ENCODE measurements around the gene RALGPS1. TPM values are rescaled to one million over a fixed set of nuclear protein-coding genes. Genes with fewer than 3 reads are reported as not detected.

The RALGPS1 gene
- polyA plus RNA-seq, 1 of the 3 experiments (the other 2 are of a cell fraction) = 3.9 TPM

DNA sequence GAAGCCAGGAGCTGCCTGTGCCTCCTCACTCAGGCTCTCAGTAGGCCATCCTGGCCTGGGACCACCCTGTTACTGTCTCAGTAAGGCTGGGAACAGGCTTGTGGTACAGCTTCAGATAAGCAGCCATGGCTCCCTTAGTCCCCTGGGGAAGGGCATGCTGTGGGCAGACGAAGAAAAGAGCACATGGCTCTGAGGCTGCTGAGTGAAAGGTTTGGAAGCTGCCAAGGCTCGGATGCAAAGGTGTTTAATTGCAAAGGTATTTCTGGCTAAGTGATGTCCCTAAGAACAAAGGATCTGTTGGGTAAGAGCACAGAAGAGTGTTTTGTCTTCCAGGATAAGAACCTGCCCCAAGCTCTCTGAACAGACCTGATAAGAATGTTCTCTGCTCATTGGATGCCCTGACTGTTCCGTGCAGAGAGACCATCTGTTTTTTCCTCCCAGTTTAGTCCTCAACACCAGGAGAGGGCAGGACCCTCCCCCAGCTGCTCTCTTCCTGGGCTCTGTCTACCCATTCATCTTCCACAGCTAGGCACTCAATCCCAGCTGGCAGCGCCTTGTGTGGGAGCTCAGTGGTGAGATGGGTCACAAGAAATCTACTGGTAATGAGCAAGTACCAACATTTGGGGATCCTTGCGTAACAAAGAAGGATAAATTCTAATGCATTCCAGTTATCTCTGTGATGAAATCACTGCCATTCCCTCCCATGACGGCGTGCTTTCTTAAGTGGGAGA, 190.2 kb downstream of the RALGPS1 start:
- POLR2A ChIA-PET = no interaction called here
- no peak overlapping the region for H3K4me2 ChIP-seq
- no peaks in the 10 kb centered on the region for H3K27me3 ChIP-seq (ENCODE audit: insufficient read depth)
- H3K4me3 ChIP-seq (ENCODE audit: low read depth in 2 of 2, low read length in 1 of 2) = no peak overlapping the region
- no peak for TF ChIP-seq TEAD4 (IDR thresholded peaks at IDR 0.05; ENCODE audit: borderline replicate concordance, insufficient read depth)
- TF ChIP-seq RXRA (IDR thresholded peaks at IDR 0.05; ENCODE audit: borderline replicate concordance, low read depth) = no peak
- TF ChIP-seq YY1 (IDR thresholded peaks at IDR 0.05; ENCODE audit: low read depth) = no peak
- no peak for TF ChIP-seq NRF1 (IDR thresholded peaks at IDR 0.05; ENCODE audit: low read depth, low read length)
- TF ChIP-seq, protein P1, sequence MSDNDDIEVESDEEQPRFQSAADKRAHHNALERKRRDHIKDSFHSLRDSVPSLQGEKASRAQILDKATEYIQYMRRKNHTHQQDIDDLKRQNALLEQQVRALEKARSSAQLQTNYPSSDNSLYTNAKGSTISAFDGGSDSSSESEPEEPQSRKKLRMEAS (IDR thresholded peaks at IDR 0.05; ENCODE audit: low read depth) = no peak
- no peak for TF ChIP-seq USF1 (IDR thresholded peaks at IDR 0.05; ENCODE audit: borderline replicate concordance, low read depth)
- no peak for TF ChIP-seq GABPA (IDR thresholded peaks at IDR 0.05; ENCODE audit: low read depth)
- TF ChIP-seq, protein P2, sequence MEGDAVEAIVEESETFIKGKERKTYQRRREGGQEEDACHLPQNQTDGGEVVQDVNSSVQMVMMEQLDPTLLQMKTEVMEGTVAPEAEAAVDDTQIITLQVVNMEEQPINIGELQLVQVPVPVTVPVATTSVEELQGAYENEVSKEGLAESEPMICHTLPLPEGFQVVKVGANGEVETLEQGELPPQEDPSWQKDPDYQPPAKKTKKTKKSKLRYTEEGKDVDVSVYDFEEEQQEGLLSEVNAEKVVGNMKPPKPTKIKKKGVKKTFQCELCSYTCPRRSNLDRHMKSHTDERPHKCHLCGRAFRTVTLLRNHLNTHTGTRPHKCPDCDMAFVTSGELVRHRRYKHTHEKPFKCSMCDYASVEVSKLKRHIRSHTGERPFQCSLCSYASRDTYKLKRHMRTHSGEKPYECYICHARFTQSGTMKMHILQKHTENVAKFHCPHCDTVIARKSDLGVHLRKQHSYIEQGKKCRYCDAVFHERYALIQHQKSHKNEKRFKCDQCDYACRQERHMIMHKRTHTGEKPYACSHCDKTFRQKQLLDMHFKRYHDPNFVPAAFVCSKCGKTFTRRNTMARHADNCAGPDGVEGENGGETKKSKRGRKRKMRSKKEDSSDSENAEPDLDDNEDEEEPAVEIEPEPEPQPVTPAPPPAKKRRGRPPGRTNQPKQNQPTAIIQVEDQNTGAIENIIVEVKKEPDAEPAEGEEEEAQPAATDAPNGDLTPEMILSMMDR (IDR thresholded peaks at IDR 0.05) = no peak
- TF ChIP-seq ELF1 (IDR thresholded peaks at IDR 0.05) = no peak
- TF ChIP-seq, protein P3, sequence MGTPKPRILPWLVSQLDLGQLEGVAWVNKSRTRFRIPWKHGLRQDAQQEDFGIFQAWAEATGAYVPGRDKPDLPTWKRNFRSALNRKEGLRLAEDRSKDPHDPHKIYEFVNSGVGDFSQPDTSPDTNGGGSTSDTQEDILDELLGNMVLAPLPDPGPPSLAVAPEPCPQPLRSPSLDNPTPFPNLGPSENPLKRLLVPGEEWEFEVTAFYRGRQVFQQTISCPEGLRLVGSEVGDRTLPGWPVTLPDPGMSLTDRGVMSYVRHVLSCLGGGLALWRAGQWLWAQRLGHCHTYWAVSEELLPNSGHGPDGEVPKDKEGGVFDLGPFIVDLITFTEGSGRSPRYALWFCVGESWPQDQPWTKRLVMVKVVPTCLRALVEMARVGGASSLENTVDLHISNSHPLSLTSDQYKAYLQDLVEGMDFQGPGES (IDR thresholded peaks at IDR 0.05; ENCODE audit: low read depth, low read length) = no peak
- TF ChIP-seq SIN3A (IDR thresholded peaks at IDR 0.05; ENCODE audit: borderline replicate concordance, low read depth, low read length) = no peak
- TF ChIP-seq TCF12 (IDR thresholded peaks at IDR 0.05) = no peak
- TF ChIP-seq CHD2 (IDR thresholded peaks at IDR 0.05; ENCODE audit: low read length, partially characterized antibody) = no peak
- no peak for TF ChIP-seq SMC3 (IDR thresholded peaks at IDR 0.05; ENCODE audit: low read depth, low read length)
- no peak for TF ChIP-seq TAF1 (IDR thresholded peaks at IDR 0.05; ENCODE audit: borderline replicate concordance, low read depth, low read length)
- TF ChIP-seq MXI1 (IDR thresholded peaks at IDR 0.05; ENCODE audit: low read depth, low read length) = no peak
- TF ChIP-seq FOXM1 (IDR thresholded peaks at IDR 0.05; ENCODE audit: low read depth) = no peak
- no peak for TF ChIP-seq RAD21 (IDR thresholded peaks at IDR 0.05; ENCODE audit: low read length)
- TF ChIP-seq ZBTB33 (IDR thresholded peaks at IDR 0.05; ENCODE audit: borderline replicate concordance, low read depth) = no peak
- no peak for TF ChIP-seq JUND (IDR thresholded peaks at IDR 0.05)
- no peaks in the 10 kb centered on the region for H3K9me2 ChIP-seq
- H3K9me3 ChIP-seq = no peaks in the 10 kb centered on the region
- H3F3A ChIP-seq (replicated peaks; ENCODE audit: insufficient read depth) = no peaks in the 10 kb centered on the region
- CTCF ChIA-PET = interaction anchor here (0.9 to 2.9 kb wide), 4 partner anchors 10 to 164 kb away, joined by 3 to 11 read pairs (median 3); no protein-coding TSS in a partner anchor
- H3K79me2 ChIP-seq (ENCODE audit: insufficient read depth) = no peaks in the 10 kb centered on the region
- peaks cover 0 to 32% of the 10 kb centered on the region in 2 experiments; a peak in 2 of 4 replicates for H3K4me1 ChIP-seq (ENCODE audit: control insufficient read depth in 1 of 2, insufficient read depth in 2 of 2, low read depth in 1 of 2, low read length in 1 of 2)
- H2AFZ ChIP-seq (ENCODE audit: low read depth) = no peak overlapping the region
- H3K36me3 ChIP-seq (replicated peaks in 1 of 2; ENCODE audit: control insufficient read depth in 1 of 2, insufficient read depth in 2 of 2, low read length in 1 of 2) = peaks cover 0 to 16% of the 10 kb centered on the region in 2 experiments
- H4K20me1 ChIP-seq (ENCODE audit: insufficient read depth) = no peaks in the 10 kb centered on the region
- peak overlapping the region in 1 of 2 experiments; percentile 56; a peak in 2 of 4 replicates for H3K27ac ChIP-seq (ENCODE audit: low read depth in 2 of 2, low read length in 1 of 2)
- 97% methylated on average over 7 of the region's 7 CpGs for WGBS (ENCODE audit: low lambda C conversion rate)
- no peak overlapping the region for H3K9ac ChIP-seq
- peak; percentile 45 for DNase-seq
